Urothelium cell line (cell line): ENCODE results near the gene BCL2L13.
A peak's percentile ranks its signal among the peaks of the same experiment; 100 is the strongest.

ENCODE experiments used
- DNase-seq: peaks from one replicate; pipeline ENCODE4 v3.0.0; 2011; ENCODE audit warnings: low spot score, mixed read lengths
- FAIRE-seq: peaks from 2 replicates; lab custom pipeline; 2011; peaks lifted over from hg19 to GRCh38; lab: Jason Lieb, UNC

BCL2L13 gene

DNA sequence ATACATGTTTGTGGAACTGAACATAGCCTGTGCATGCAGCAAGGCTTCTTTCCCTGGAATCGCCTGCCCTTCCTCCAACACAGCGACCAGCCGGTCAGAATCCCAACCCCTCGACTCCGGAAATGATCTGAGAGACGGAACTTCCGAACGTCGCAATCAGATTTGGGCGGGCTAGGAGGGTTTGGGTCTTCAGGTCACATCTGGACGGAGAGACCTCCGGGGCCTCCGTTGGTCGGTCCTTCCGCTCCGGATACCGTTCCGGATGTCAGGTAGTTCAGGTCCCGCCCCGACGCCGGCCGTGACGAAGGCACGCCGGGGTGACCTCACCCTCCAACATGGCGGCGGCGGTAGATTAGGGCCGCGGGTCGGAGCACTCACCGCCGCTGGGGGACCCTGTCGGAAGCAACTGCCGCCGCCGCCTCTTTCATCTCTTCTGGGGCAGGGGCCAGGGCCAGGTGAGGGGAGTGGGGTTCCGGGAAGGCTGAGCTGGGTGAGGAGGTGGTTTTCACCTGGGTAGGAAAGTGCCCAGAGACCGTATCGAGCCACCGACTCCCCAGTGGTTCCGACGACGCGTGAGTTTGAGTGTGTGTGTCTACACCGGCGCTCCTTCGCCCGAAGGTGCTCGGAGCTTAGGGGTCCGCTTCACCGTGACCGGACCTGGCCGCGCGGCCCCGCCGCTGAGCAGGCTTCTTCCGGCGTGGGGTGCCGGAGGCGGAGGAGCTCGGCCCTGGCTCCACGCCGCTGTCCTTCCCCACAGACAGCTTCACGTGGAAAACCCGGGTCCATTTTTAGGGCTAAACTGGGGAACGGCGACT, at the start of gene BCL2L13:
TSS of gene BCL2L13 (plus strand) at position 326 of the 815 bp plus-strand sequence. CDS start 16,955 bp downstream, outside the sequence.
- DNase-seq (peak; percentile 89), FAIRE-seq (no peak)

DNA sequence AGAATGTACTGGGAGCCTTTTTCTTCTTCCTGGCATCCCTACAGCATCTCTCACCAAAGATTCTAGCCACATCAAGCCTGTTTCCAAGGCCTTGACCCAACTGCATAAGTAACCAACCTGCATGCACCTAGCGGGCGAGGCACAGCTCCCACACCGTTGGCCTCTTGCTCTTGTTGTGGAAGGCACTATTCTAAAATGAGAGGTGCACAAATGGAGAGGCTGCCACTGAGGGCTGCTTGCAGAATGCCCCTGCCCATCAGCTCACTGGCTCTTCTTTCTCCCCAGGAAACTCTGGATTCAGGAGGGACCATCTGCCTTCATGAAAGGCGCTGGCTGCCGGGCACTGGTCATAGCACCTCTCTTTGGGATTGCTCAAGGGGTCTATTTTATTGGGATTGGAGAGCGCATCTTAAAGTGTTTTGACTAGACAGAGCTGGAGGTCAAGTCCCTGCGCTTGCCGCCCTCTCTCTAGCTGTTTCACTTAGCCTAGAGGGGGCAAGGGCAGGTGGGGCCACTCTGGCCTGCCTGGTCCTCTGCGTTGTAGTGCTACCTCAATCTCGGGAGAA, 48.7 kb upstream of the BCL2L13 start:
- FAIRE-seq: no peak

DNA sequence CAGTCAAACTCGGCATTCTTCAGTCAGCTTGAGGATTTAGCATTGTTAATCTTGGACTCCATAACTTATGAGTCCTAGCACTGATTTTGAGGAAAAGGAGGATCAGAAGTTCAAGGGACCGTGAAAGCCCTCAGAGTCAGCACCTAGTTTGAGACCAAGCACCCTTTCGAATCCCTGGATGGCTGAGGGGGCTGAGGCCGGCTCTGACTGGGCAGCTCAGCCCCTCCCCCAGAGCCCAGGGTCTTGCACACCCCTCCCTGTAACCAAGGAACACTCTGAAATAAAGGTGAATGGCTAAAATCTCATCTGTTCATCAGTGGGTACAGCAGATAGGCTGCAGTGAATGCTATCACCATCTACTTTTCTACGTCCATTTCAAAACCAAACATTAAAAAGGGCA, 48.0 kb upstream of the BCL2L13 start:
- no peak for FAIRE-seq
- no peak for DNase-seq

More for the DNA sequence above, 48.7 kb upstream of the BCL2L13 start:
- DNase-seq: no peak

GRCh38 chr22:17592201-17592600, 46.4 kb upstream of the BCL2L13 start:
- FAIRE-seq (no peak), DNase-seq (no peak)

GRCh38 chr22:17596226-17596625, 42.3 kb upstream of the BCL2L13 start:
- DNase-seq (no peak), FAIRE-seq (no peak)

DNA sequence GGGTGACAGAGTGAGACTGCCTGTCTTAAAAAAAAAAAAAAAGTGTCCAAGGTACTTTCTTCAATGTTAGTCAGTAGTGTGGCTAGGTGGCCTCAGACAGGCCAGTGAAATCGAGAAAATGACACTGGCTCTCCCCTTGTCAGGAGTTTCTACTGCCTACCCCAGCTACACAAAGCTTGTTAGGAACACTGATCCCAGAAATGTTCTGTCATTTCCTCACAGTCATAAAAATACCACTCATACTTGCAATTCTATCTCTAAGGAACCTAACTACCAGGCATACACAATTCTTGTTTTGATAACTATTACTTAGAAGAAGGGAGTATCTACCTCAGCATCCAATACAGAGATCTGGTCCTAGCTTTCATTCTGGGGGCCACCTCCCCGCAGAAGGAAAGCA, 41.3 kb upstream of the BCL2L13 start:
- no peak for FAIRE-seq

DNA sequence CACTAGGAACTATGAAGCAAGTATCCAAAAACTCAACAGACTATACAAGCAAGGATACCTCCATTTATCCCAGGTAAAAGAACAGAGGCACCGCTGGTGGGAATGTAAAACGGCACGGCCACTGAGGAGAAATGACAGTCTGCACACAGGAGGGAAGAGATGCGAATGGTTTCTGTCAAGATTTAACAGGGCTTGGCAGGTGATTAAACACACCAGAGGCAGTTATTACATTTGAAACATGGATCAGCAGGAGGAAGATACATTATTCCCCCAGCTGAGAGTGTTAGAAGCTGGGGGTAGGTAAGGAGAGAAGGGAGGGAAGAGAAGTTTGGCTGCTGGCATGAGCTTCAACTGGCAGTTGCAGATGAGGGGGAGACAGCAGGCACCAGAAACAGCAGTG, 40.2 kb upstream of the BCL2L13 start:
- FAIRE-seq (no peak), DNase-seq (no peak)

More for the DNA sequence above, 41.3 kb upstream of the BCL2L13 start:
- no peak for DNase-seq

GRCh38 chr22:17601031-17601430, 37.5 kb upstream of the BCL2L13 start:
- FAIRE-seq: no peak

DNA sequence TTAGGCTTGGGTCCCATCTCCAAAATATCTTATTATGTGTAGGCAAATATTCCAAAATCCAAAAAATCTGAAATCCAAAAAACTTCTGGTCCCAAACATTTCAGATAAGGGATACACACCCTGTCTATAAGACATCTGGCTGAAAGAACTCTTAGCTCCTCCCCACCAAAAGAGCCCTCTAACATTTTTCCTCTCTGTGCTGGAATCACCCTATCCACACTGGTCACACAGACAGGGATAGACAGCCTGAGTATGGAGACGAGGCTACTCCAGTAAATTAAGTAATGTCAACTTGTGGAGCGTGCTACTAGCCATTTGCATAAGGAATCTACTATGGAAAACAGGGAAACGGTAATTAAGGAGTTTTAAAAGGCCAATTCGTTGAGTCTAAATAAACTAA, 34.9 kb upstream of the BCL2L13 start:
- no peak for DNase-seq
- FAIRE-seq: no peak

More at GRCh38 chr22:17601031-17601430, 37.5 kb upstream of the BCL2L13 start:
- no peak for DNase-seq

DNA sequence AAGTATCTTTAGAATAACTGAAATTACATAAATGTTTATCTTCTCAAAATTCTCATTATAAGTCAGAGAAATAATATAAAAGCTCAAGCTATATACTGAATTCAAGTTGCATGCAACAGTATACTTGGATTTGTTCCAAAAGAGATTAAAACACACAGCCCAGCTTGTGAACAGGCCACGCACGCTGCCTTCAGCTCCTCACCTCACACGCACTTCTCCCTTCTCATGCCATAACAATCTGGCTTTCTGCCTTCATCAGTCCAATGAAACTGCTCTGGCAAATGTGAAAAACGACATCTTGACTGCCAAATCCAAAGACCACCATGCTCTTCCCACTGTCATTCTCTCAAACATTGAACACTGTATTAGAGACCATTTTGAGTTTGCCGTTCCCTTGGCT, 32.1 kb upstream of the BCL2L13 start:
- DNase-seq (no peak), FAIRE-seq (no peak)

DNA sequence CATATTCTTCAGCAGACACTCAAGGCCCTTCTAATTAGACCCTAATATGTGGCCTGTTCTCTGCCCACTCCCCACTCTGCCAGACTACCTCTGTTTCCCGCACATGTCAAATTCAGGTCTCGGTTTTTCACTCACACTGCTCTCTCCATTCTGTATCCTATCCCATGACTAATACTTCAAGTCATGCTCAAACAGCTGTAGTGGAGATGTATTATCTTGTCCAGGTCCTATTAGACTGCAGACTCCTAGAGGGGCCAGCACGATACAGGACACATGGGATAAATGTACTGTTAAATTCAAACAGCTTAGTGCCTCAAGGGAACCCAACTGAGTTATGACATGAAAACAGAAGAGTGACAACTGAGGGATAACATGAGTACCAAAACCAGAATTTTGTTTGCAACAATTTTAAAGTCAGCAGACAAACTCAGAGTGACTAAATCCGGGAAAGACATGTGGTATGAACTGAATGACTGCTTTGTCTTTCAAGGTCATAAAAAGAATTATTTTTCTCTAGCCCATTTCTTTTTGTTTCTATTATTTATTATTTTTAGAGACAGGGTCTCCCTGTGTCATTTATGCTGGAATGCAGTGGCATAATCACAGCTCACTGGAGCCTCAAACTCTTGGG, 30.6 kb upstream of the BCL2L13 start:
- FAIRE-seq (no peak), DNase-seq (no peak)

DNA sequence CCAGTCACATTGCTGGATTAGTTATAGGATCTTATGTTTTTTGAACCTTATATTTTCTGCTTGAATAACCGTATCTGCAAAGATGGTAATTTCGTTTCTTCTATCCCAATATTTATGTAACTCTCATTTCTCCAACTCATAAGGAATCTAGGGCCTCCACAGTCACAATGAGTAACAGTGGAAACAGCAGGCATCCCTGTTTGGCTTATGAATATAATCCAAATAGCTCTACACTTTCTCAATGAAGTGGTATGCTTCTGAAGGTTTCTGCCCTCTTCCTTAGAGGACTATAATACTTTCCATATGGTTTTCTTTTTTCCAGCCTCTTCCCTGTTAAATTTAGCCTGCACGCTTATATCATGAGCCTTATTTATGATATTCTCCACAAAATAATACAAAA, 26.5 kb upstream of the BCL2L13 start:
- FAIRE-seq (no peak), DNase-seq (no peak)

DNA sequence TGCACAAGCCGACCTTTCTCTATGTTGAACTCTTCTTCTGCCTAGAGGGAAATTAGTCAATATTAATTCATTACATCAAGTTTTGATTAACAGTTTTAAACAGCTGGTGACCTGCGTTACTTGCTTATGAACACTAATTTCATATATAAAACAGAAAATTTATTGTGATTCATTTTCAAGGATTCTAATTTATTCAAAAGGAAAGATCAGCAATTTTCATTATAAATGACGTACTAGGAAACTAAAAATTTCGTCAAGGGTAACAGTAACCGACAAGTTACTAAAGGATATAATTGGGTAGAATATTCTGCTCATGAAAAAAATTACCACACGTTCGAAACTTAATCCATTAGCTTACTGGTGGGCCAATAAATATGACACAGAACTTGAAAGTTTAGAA, 25.3 kb upstream of the BCL2L13 start:
- no peak for DNase-seq
- no peak for FAIRE-seq

- DNase-seq (no peak), FAIRE-seq (no peak)
Observed at GRCh38 chr22:17627961-17628405, 10.6 kb upstream of the BCL2L13 start.

- no peak for FAIRE-seq
- DNase-seq: peak; percentile 95
Observed at GRCh38 chr22:17628406-17629172, 10.0 kb upstream of the BCL2L13 start, which contains the start of gene ATP6V1E1. ATP6V1E1 (minus strand) TSS chr22:17628749; CDS start chr22:17628635, 114 bp downstream.

GRCh38 chr22:17629173-17629489, 9.4 kb upstream of the BCL2L13 start:
- FAIRE-seq (no peak), DNase-seq (no peak)

DNA sequence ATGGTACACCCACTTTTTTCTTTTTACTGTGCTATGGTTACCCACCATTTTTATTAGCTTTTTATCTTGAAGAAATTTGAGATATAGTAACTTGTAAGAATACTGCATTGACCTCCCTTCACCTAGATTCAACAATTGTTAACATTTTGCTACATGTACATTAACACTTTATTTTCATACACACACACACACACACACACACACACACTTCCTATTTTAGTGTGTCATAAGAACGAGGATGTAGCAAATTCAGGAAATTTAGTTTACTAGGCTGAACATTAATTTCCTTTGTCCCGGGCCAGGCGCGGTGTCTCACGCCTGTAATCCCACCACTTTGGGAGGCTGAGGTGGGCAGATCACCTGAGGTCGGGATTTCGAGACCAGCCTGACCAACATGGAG, 8.9 kb upstream of the BCL2L13 start:
- DNase-seq: no peak
- FAIRE-seq: no peak

- DNase-seq (no peak), FAIRE-seq (no peak)
Observed at GRCh38 chr22:17631076-17631565, 7.4 kb upstream of the BCL2L13 start.

DNA sequence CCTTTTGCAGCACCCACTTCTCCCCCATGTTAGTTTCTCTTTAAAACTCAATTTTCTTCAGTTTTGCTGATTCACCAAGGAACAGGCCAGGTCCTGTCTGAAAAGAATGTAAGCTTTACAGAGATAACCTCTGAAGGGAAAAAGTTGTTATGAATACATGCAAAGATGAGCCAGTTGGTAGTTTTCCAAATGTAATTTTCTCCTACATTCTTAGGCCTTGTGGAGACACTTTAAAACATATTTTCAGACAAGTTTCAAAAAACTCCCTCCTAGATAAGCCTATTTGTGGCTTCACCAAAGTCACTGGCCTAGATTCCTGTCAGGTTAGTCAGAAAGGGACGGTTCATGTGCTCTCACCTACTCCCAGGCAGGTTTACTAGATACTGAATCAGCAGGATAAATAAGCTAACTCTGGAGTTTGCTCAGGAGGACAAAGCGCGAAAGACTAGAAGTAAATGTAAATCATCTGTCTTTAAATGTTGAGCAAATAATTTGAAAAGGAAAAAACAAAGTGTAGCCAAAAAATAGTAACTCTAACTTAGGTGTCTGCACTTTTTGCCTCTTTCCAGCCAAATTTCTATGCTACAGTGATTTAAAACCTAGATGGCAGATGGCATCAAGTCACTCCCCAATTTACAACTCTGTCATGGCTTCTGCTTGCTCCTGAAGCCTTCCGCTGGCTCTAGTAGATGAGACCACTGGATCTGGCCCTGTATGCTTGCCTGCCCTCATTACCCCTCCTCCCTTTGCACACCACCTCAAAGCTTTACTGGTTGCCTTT, 5.2 kb upstream of the BCL2L13 start:
- FAIRE-seq (no peak), DNase-seq (peak; percentile 69)

DNA sequence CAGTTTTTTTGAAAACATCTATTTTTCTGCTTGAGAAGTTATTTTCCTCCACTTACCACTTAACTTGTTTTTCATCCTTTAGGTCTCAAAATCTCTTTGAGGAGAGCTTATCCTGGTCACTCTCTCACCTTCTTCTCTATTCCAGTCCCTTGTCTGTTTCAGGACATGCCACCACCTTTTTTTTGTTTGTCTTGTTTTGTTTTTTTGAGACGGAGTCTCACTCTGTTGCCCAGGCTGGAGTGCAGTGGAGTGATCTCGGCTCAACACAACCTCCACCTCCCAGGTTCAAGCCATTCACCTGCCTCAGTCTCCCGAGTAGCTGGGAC, 4.6 kb upstream of the BCL2L13 start:
- no peak for DNase-seq
- no peak for FAIRE-seq
